ENCODE results near the gene EFNA5. TPM values are rescaled to one million over a fixed set of nuclear protein-coding genes. Genes with fewer than 3 reads are reported as not detected.

EFNA5 gene
- total and polyA plus RNA-seq, 2 experiments from 2014 or later, result 7.5 to 10.1 TPM

- TF ChIP-seq ZNF462 (CRISPR knock-in tag; IDR thresholded peaks at IDR 0.05), result no peak
Observed at GRCh38 chr5:107719034-107719606, 48.4 kb upstream of the EFNA5 start (continued).

GRCh38 chr5:107717816-107718215 is 47.1 kb upstream of the EFNA5 start:
- H3K27ac Mint-ChIP-seq, result no peak overlapping the region
- H2AFZ ChIP-seq, result no peak overlapping the region
- peaks cover 11% of the 10 kb centered on the region for H3K4me1 Mint-ChIP-seq
- no peaks in the 10 kb centered on the region for H3K9me2 ChIP-seq (ENCODE audit: insufficient read depth)
- ATAC-seq, result no peak
- H3K79me2 ChIP-seq (replicated peaks; ENCODE audit: insufficient read depth), result no peaks in the 10 kb centered on the region
- H3K4me2 ChIP-seq, result no peak overlapping the region
- peaks cover 3% of the 10 kb centered on the region for H3K27me3 Mint-ChIP-seq (ENCODE audit: insufficient read depth, low read depth, poor library complexity)
- 0 out of 3 replicates have a peak, but pooled peaks cover 2% of the 10 kb centered on the region for H3K36me3 Mint-ChIP-seq (ENCODE audit: low read depth)
- H4K20me1 ChIP-seq (replicated peaks; ENCODE audit: insufficient read depth), result no peaks in the 10 kb centered on the region
- DNase-seq (ENCODE audit: low spot score), result no peak
- no peaks in the 10 kb centered on the region for H3K4me1 ChIP-seq (ENCODE audit: insufficient read depth)
- no peak for TF ChIP-seq ZNF114 (CRISPR knock-in tag; IDR thresholded peaks at IDR 0.05)
- no peaks in the 10 kb centered on the region for H3K27me3 ChIP-seq (ENCODE audit: insufficient read depth)
- H3K9me3 Mint-ChIP-seq, result peaks cover 21% of the 10 kb centered on the region; the same call in 2 of the 3 replicates
- H3F3A ChIP-seq (replicated peaks; ENCODE audit: low read depth), result no peaks in the 10 kb centered on the region
- no peak overlapping the region for H3K4me3 ChIP-seq
- no peak overlapping the region for H3K27ac ChIP-seq (ENCODE audit: low read depth)
- H3K36me3 ChIP-seq (ENCODE audit: insufficient read depth), result no peaks in the 10 kb centered on the region
- H3K4me3 Mint-ChIP-seq, result no peak overlapping the region

DNA sequence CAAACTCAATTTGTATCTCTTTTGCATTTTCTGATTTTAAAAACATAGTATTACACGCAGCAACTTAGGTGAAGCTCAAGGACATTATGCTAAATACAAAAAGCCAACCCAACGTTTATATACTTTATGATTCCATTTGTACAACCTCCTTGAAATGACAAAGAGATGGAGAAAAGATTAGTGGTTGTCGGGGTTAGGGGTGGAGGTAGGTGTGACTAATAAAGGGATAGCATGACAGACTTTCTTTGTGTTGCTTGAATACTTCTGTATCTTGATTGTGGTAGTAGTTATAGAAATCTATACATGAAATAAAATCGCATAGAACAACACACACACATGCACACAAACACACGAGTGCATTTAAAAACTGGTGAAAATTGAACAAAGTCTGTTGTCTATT is 42.5 kb upstream of the EFNA5 start:
- H3K79me2 ChIP-seq (replicated peaks; ENCODE audit: insufficient read depth), result no peaks in the 10 kb centered on the region
- no peaks in the 10 kb centered on the region for H3F3A ChIP-seq (replicated peaks; ENCODE audit: low read depth)
- ATAC-seq (no peak), DNase-seq (ENCODE audit: low spot score) (no peak)
- no peak overlapping the region for H2AFZ ChIP-seq
- H3K27ac ChIP-seq (ENCODE audit: low read depth), result no peak overlapping the region
- H3K27me3 ChIP-seq (ENCODE audit: insufficient read depth), result no peaks in the 10 kb centered on the region
- no peaks in the 10 kb centered on the region for H3K36me3 ChIP-seq (ENCODE audit: insufficient read depth)
- H3K36me3 Mint-ChIP-seq (ENCODE audit: low read depth), result no peaks in the 10 kb centered on the region
- no peaks in the 10 kb centered on the region for H3K4me1 ChIP-seq (ENCODE audit: insufficient read depth)
- no peak overlapping the region for H3K4me3 ChIP-seq
- no peak overlapping the region for H3K27ac Mint-ChIP-seq
- H3K4me3 Mint-ChIP-seq, result no peak overlapping the region
- no peaks in the 10 kb centered on the region for H4K20me1 ChIP-seq (replicated peaks; ENCODE audit: insufficient read depth)
- peaks cover 4% of the 10 kb centered on the region; the same call in 2 of the 3 replicates for H3K9me3 Mint-ChIP-seq
- H3K27me3 Mint-ChIP-seq (ENCODE audit: insufficient read depth, low read depth, poor library complexity), result peaks cover 1% of the 10 kb centered on the region
- peaks cover 11% of the 10 kb centered on the region for H3K4me1 Mint-ChIP-seq
- H3K4me2 ChIP-seq, result no peak overlapping the region
- H3K9me2 ChIP-seq (ENCODE audit: insufficient read depth), result no peaks in the 10 kb centered on the region
- no peak for TF ChIP-seq CREB1 (CRISPR knock-in tag; IDR thresholded peaks at IDR 0.05; ENCODE audit: low read depth)
- no peak for TF ChIP-seq EZH2phosphoT487 (IDR thresholded peaks at IDR 0.05; ENCODE audit: unreplicated experiment)
- no peak for TF ChIP-seq POLR2AphosphoS5 (IDR thresholded peaks at IDR 0.05; ENCODE audit: low read depth)
- TF ChIP-seq EZH2 (IDR thresholded peaks at IDR 0.05; ENCODE audit: low read depth, unreplicated experiment), result no peak
- no peak for TF ChIP-seq STAT1 (IDR thresholded peaks at IDR 0.05; ENCODE audit: unreplicated experiment)
- no peak for TF ChIP-seq NANOG (IDR thresholded peaks at IDR 0.05; ENCODE audit: borderline replicate concordance)
- no peak for TF ChIP-seq ZNF114 (CRISPR knock-in tag; IDR thresholded peaks at IDR 0.05)
- TF ChIP-seq ETS1 (IDR thresholded peaks at IDR 0.05), result no peak
- TF ChIP-seq ZNF331 (CRISPR knock-in tag; IDR thresholded peaks at IDR 0.05; ENCODE audit: low read depth), result no peak
